ENCODE data around the gene VAC14.

VAC14 gene

DNA sequence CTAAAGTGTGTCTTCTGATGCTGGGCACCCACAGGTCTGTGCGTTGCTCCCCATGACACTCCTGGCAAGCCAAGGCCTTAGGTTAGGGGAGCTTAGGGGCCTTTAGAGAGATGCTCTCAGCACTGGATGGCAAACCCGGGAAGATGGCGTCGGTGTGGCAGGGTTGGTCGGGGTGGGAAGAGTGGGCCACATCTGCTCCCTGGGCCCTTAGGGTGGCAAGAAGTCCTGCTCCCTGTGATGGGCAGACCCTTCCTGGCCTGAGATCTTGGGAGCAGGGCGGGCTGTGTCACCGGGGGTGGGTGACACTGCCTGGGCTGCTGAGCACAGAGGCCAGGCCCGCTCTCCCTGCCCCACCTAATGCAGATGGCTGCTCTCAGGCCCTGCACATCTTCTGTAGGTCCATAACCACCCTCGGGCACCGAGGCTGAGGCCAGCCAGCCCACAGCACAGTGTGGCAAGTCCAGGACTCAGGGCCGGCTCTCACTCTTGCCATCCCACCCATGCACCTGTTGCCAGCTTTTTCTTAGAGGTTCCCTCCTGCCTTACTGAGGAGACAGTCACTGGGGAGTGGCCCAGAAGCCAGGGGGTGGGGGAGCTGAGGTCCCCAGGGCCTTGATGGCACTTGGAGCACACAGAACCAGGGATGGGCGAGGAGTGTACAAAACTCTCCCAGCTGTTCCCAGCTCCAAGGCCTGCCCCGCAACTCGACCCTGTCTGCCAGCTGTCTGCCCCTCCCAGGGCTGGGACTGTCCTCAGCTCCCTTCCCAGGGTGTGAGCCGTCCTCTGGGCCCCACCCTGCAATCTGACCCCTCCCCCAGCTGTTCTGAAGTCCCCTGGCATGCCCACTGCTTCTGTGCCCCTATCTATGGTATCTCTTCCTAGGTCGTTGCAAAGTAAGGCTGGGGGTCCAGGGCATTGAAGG, 110.7 kb downstream of the VAC14 start:
- WGBS (ENCODE audit: extremely low coverage, insufficient coverage, low lambda C conversion rate) = no CpG with 5 or more reads among the region's 16 CpGs
- H4K8ac ChIP-seq (ENCODE audit: low read depth, low read length) = no peak overlapping the region
- H3K27ac ChIP-seq (ENCODE audit: low read depth, low read length) = no peak overlapping the region
- no peak overlapping the region for H2BK15ac ChIP-seq (replicated peaks; ENCODE audit: low read depth)
- H3K79me1 ChIP-seq (ENCODE audit: low read length) = no peaks in the 10 kb centered on the region
- H3K9ac ChIP-seq (ENCODE audit: low read length) = no peak overlapping the region
- no peak overlapping the region for H3K23ac ChIP-seq (ENCODE audit: low read length)
- H3K79me2 ChIP-seq (ENCODE audit: control insufficient read depth, insufficient read depth, low read length) = no peaks in the 10 kb centered on the region
- no peak overlapping the region for H2BK5ac ChIP-seq (ENCODE audit: low read length)
- DNase-seq = no peak
- no peak overlapping the region for H4K5ac ChIP-seq (ENCODE audit: low read length)
- H3K4me3 ChIP-seq (ENCODE audit: low read length) = no peak overlapping the region
- H3K27me3 ChIP-seq (ENCODE audit: insufficient read depth, low read length, poor library complexity) = no peaks in the 10 kb centered on the region
- no peaks in the 10 kb centered on the region for H3K36me3 ChIP-seq (ENCODE audit: control insufficient read depth, insufficient read depth, low read length)
- no peak overlapping the region for H2AK5ac ChIP-seq (ENCODE audit: low read length)
- no peak overlapping the region for H2BK120ac ChIP-seq (ENCODE audit: low read depth, low read length)
- no peak overlapping the region for H3K4ac ChIP-seq (ENCODE audit: low read depth, low read length)
- no peak overlapping the region for H3K18ac ChIP-seq (ENCODE audit: low read length)
- H3K4me1 ChIP-seq (ENCODE audit: control insufficient read depth, low read depth, low read length) = no peaks in the 10 kb centered on the region
- no peak overlapping the region for H3K4me2 ChIP-seq (ENCODE audit: low read length)
- H3K56ac ChIP-seq (ENCODE audit: low read length) = no peak overlapping the region

DNA sequence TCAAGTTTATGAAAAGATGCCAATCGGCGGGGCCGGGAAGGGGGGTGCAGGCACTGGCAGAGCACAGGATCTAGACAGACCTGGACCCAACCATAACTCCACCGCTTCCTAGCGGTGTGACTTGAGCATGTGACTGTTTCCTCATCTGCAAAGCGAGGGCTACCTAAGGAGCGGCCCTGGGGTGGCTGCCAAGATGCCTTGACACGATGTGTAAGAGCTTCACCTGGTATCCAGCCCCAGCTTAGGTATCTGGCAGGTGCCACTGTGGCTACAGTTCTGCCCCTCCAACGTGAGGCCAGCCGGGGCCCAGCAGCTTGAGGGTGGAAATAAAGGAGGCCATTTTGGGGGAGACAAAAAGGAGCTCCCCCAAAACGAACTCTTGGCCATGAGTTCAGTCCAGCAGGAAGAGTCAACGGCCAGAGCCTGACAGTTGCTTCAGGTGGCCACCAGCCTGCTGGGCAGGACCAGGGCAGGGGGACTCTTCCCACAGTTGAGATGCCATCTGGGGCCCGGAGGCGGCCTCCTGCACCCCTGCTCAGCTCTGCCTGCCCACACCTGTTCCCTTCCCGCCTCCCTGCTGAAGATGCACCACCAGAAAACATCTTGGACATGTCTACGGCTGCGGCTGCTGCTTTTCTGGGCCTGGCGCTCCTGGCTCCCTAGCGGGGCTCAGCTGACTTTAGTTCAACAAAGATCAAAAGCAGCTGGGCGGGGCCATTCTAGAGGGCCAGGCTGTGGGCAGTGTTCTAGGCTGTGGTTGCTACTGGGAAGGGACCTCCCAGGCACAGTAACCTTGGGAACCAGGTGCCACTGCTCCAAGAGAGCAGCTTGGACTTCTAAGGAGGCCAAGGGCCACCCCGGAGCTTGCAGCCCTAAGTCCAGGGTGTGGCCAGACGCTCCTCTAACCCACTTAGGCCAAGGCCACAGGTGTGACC, 111.7 kb downstream of the VAC14 start:
- no peak for DNase-seq
- no peak overlapping the region for H4K8ac ChIP-seq (ENCODE audit: low read depth, low read length)
- no peak overlapping the region for H3K4me3 ChIP-seq (ENCODE audit: low read length)
- H3K4me1 ChIP-seq (ENCODE audit: control insufficient read depth, low read depth, low read length) = no peaks in the 10 kb centered on the region
- H3K4me2 ChIP-seq (ENCODE audit: low read length) = no peak overlapping the region
- peaks cover 2% of the 10 kb centered on the region for H3K79me1 ChIP-seq (ENCODE audit: low read length)
- no peak overlapping the region for H4K5ac ChIP-seq (ENCODE audit: low read length)
- no peaks in the 10 kb centered on the region for H3K79me2 ChIP-seq (ENCODE audit: control insufficient read depth, insufficient read depth, low read length)
- H3K18ac ChIP-seq (ENCODE audit: low read length) = no peak overlapping the region
- H3K27me3 ChIP-seq (ENCODE audit: insufficient read depth, low read length, poor library complexity) = no peaks in the 10 kb centered on the region
- WGBS (ENCODE audit: extremely low coverage, insufficient coverage, low lambda C conversion rate) = no CpG with 5 or more reads among the region's 22 CpGs
- no peak overlapping the region for H3K56ac ChIP-seq (ENCODE audit: low read length)
- H2BK120ac ChIP-seq (ENCODE audit: low read depth, low read length) = no peak overlapping the region
- no peak overlapping the region for H3K27ac ChIP-seq (ENCODE audit: low read depth, low read length)
- H3K36me3 ChIP-seq (ENCODE audit: control insufficient read depth, insufficient read depth, low read length) = no peaks in the 10 kb centered on the region
- H3K23ac ChIP-seq (ENCODE audit: low read length) = no peak overlapping the region
- H3K4ac ChIP-seq (ENCODE audit: low read depth, low read length) = no peak overlapping the region
- no peak overlapping the region for H2BK5ac ChIP-seq (ENCODE audit: low read length)
- no peak overlapping the region for H2BK15ac ChIP-seq (replicated peaks; ENCODE audit: low read depth)
- H2AK5ac ChIP-seq (ENCODE audit: low read length) = no peak overlapping the region
- H3K9ac ChIP-seq (ENCODE audit: low read length) = no peak overlapping the region

DNA sequence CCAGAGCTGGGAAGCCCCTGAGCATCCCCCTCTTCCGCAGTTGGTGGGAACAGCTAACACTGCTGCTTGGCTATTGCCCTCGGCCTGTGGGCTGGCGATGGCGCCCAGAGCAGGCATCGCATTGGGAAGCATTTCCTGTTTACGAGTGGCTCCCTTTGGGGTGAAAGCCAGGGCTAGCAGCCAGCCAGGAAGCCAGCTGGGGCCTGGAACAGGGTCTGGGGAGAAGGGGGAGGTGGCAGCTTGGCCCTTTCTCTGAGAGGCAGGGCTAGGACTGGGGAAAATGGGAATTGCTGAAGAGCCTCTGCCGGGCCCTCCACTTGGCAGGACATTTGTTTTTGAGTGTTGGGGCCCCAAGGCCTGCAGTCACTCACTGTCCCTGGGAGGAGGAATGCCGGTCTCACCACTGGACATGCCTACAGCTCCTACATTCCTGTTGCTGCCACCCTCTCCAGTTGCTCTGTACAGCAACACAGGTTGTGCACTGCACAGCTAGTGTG, 112.7 kb downstream of the VAC14 start:
- Histone ChIP-seq H3K9ac (ENCODE audit: low read length) (no peak overlapping the region), H3K23ac (ENCODE audit: low read length) (no peak overlapping the region), H3K4me2 (ENCODE audit: low read length) (no peak overlapping the region), H2AK5ac (ENCODE audit: low read length) (no peak overlapping the region), H2BK5ac (ENCODE audit: low read length) (no peak overlapping the region), H3K27me3 (ENCODE audit: insufficient read depth, low read length, poor library complexity) (no peaks in the 10 kb centered on the region), H3K27ac (ENCODE audit: low read depth, low read length) (no peak overlapping the region), H4K5ac (ENCODE audit: low read length) (no peak overlapping the region), H2BK15ac (replicated peaks; ENCODE audit: low read depth) (no peak overlapping the region), H3K4ac (ENCODE audit: low read depth, low read length) (no peak overlapping the region), H2BK120ac (ENCODE audit: low read depth, low read length) (no peak overlapping the region), H3K79me2 (ENCODE audit: control insufficient read depth, insufficient read depth, low read length) (no peaks in the 10 kb centered on the region), H3K56ac (ENCODE audit: low read length) (no peak overlapping the region), H3K18ac (ENCODE audit: low read length) (no peak overlapping the region), H3K4me1 (ENCODE audit: control insufficient read depth, low read depth, low read length) (no peaks in the 10 kb centered on the region), H3K79me1 (ENCODE audit: low read length) (peaks cover 2% of the 10 kb centered on the region), H4K8ac (ENCODE audit: low read depth, low read length) (no peak overlapping the region), H3K4me3 (ENCODE audit: low read length) (no peak overlapping the region), H3K36me3 (ENCODE audit: control insufficient read depth, insufficient read depth, low read length) (no peaks in the 10 kb centered on the region)
- no peak for DNase-seq
- no CpG with 5 or more reads among the region's 8 CpGs for WGBS (ENCODE audit: extremely low coverage, insufficient coverage, low lambda C conversion rate)

DNA sequence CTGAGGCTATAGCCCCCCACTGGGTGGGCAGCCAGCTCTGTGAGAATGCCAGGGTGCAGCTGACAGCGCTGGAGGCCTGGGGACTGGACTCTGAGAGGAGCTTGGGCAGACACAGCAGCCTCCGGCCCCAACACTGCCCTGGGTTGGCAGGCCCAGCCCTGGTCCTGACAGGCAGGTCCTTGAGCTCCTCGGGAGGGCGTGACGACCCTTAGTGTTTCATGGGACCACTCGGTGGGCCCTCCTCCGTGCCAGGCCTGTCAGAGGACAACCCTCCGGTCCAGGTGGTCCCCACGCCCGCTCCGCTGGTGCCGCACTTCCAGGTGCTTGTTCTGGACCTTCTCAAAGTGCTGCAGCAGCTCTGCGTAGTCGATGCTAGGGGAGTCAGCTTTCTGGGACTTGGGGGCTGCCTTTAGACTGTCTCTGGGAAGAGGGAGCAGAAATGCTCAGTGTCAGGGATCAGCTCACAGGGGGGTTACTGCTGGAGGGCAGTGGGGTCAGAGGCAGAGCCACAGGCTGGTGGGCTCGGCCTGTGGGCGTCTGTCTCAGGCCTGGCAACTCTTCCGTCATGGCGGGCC, 113.2 kb downstream of the VAC14 start:
- WGBS (ENCODE audit: extremely low coverage, insufficient coverage, low lambda C conversion rate) = no CpG with 5 or more reads among the region's 18 CpGs
- Histone ChIP-seq H3K36me3 (ENCODE audit: control insufficient read depth, insufficient read depth, low read length) (no peaks in the 10 kb centered on the region), H3K18ac (ENCODE audit: low read length) (no peak overlapping the region), H2BK5ac (ENCODE audit: low read length) (no peak overlapping the region), H3K79me1 (ENCODE audit: low read length) (peaks cover 2% of the 10 kb centered on the region), H2AK5ac (ENCODE audit: low read length) (no peak overlapping the region), H3K23ac (ENCODE audit: low read length) (no peak overlapping the region), H3K9ac (ENCODE audit: low read length) (no peak overlapping the region), H3K27ac (ENCODE audit: low read depth, low read length) (no peak overlapping the region), H3K4me1 (ENCODE audit: control insufficient read depth, low read depth, low read length) (no peaks in the 10 kb centered on the region), H3K79me2 (ENCODE audit: control insufficient read depth, insufficient read depth, low read length) (no peaks in the 10 kb centered on the region), H3K56ac (ENCODE audit: low read length) (no peak overlapping the region), H3K4me3 (ENCODE audit: low read length) (no peak overlapping the region), H4K5ac (ENCODE audit: low read length) (no peak overlapping the region), H2BK120ac (ENCODE audit: low read depth, low read length) (no peak overlapping the region), H3K4me2 (ENCODE audit: low read length) (no peak overlapping the region), H3K4ac (ENCODE audit: low read depth, low read length) (no peak overlapping the region), H2BK15ac (replicated peaks; ENCODE audit: low read depth) (no peak overlapping the region), H4K8ac (ENCODE audit: low read depth, low read length) (no peak overlapping the region), H3K27me3 (ENCODE audit: insufficient read depth, low read length, poor library complexity) (no peaks in the 10 kb centered on the region)
- DNase-seq = no peak

DNA sequence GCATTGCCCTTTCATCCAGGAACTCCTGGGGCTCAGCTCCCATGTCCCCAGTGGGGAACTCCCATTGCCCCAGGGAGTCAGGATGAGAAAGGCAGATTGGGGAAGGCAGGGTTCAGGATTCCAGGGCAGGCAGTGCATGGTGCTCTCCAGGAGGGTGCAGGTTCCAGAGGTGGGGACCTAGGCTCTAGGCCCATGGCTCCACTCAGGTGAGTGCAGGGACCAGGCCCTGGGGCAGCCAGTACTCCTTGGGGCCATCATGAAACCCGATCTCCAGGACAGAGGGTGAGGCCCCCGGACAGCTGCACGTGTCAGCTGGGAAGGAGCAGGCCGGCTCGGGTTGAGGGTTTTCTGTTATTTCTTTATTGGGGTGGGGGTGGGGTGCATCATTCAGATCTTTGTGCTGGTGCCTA, 113.9 kb downstream of the VAC14 start:
- no peak overlapping the region for H2AK5ac ChIP-seq (ENCODE audit: low read length)
- H3K4me1 ChIP-seq (ENCODE audit: control insufficient read depth, low read depth, low read length) = no peaks in the 10 kb centered on the region
- no peak overlapping the region for H2BK5ac ChIP-seq (ENCODE audit: low read length)
- no peak overlapping the region for H3K4ac ChIP-seq (ENCODE audit: low read depth, low read length)
- no CpG with 5 or more reads among the region's 5 CpGs for WGBS (ENCODE audit: extremely low coverage, insufficient coverage, low lambda C conversion rate)
- no peak overlapping the region for H2BK120ac ChIP-seq (ENCODE audit: low read depth, low read length)
- H3K18ac ChIP-seq (ENCODE audit: low read length) = no peak overlapping the region
- H4K5ac ChIP-seq (ENCODE audit: low read length) = no peak overlapping the region
- H2BK15ac ChIP-seq (replicated peaks; ENCODE audit: low read depth) = no peak overlapping the region
- no peaks in the 10 kb centered on the region for H3K27me3 ChIP-seq (ENCODE audit: insufficient read depth, low read length, poor library complexity)
- H3K9ac ChIP-seq (ENCODE audit: low read length) = no peak overlapping the region
- H4K8ac ChIP-seq (ENCODE audit: low read depth, low read length) = no peak overlapping the region
- DNase-seq = no peak
- H3K56ac ChIP-seq (ENCODE audit: low read length) = no peak overlapping the region
- no peak overlapping the region for H3K4me2 ChIP-seq (ENCODE audit: low read length)
- no peak overlapping the region for H3K27ac ChIP-seq (ENCODE audit: low read depth, low read length)
- no peaks in the 10 kb centered on the region for H3K79me2 ChIP-seq (ENCODE audit: control insufficient read depth, insufficient read depth, low read length)
- no peak overlapping the region for H3K23ac ChIP-seq (ENCODE audit: low read length)
- H3K79me1 ChIP-seq (ENCODE audit: low read length) = peaks cover 2% of the 10 kb centered on the region
- no peaks in the 10 kb centered on the region for H3K36me3 ChIP-seq (ENCODE audit: control insufficient read depth, insufficient read depth, low read length)
- H3K4me3 ChIP-seq (ENCODE audit: low read length) = no peak overlapping the region

Data from mesendoderm (in vitro differentiated cells).